ENCODE results near the gene TNK1. TPM values are rescaled to one million over a fixed set of nuclear protein-coding genes. Genes with fewer than 3 reads are reported as not detected.
A peak's percentile ranks its signal among the peaks of the same experiment; 100 is the strongest.

Gene TNK1
- total RNA-seq, 1 experiment from 2014 or later, result 16.8 TPM

GRCh38 chr17:7437369-7437863 is 56.5 kb downstream of the TNK1 start:
- Histone ChIP-seq H3K79me2 (ENCODE audit: insufficient read depth, low read length) (no peaks in the 10 kb centered on the region), H3K36me3 (ENCODE audit: control insufficient read depth in 1 of 2, insufficient read depth in 2 of 2, low read length in 2 of 2) (no peaks in the 10 kb centered on the region), H3K4me1 (ENCODE audit: control insufficient read depth in 1 of 2, insufficient read depth in 2 of 2, low read length in 2 of 2) (peaks cover 13 to 32% of the 10 kb centered on the region in 2 experiments), H3K9ac (ENCODE audit: low read length) (peak overlapping the region; percentile 77), H2AFZ (ENCODE audit: low read depth, low read length, poor library complexity, severe bottlenecking) (no peak overlapping the region), H3K9me3 (ENCODE audit: control insufficient read depth in 1 of 2, insufficient read depth in 1 of 2, low read depth in 1 of 2, low read length in 2 of 2) (no peaks in the 10 kb centered on the region; a peak in 1 of 4 replicates), H4K20me1 (ENCODE audit: insufficient read depth) (no peaks in the 10 kb centered on the region), H3K27ac (ENCODE audit: low read depth, low read length) (peak overlapping the region; percentile 95), H3K4me2 (ENCODE audit: low read length) (peak overlapping the region; percentile 99), H3K9me2 (ENCODE audit: insufficient read depth) (no peaks in the 10 kb centered on the region), H3K27me3 (ENCODE audit: insufficient read depth, low read length) (no peaks in the 10 kb centered on the region), H3K4me3 (replicated peaks in 1 of 2; ENCODE audit: low read depth in 1 of 2, low read length in 2 of 2) (peak overlapping the region; percentile 9 to 69; a peak in 1 of 4 replicates)
- no TSS peak for BruUV-seq (replicated peaks)
- DNase-seq (ENCODE audit: low read depth, low spot score) (no peak), ATAC-seq (no peak)
- no peak for TF ChIP-seq FOSL1 (IDR thresholded peaks at IDR 0.05; ENCODE audit: low read depth)
- no peak for TF ChIP-seq CBX3 (IDR thresholded peaks at IDR 0.05; ENCODE audit: low read depth)
- no peak for TF ChIP-seq ELF1 (IDR thresholded peaks at IDR 0.05; ENCODE audit: borderline replicate concordance, low read depth)
- no peak for TF ChIP-seq SIN3A (IDR thresholded peaks at IDR 0.05; ENCODE audit: low read depth)
- no peak for TF ChIP-seq YY1 (IDR thresholded peaks at IDR 0.05; ENCODE audit: extremely low read depth, insufficient replicate concordance, low read depth, low read length)
- TF ChIP-seq, protein P1, sequence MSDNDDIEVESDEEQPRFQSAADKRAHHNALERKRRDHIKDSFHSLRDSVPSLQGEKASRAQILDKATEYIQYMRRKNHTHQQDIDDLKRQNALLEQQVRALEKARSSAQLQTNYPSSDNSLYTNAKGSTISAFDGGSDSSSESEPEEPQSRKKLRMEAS (IDR thresholded peaks at IDR 0.05), result no peak
- no peak for TF ChIP-seq ZNF274 (IDR thresholded peaks at IDR 0.05; ENCODE audit: low read depth, low read length)
- no peak for TF ChIP-seq SP1 (IDR thresholded peaks at IDR 0.05; ENCODE audit: low read depth)
- no peak for TF ChIP-seq EGR1 (IDR thresholded peaks at IDR 0.05; ENCODE audit: low read depth)
- intact Hi-C loops (cut with micrococcal nuclease), result loop anchor here (1.0 to 10.0 kb wide), 6 partner anchors 43 to 249 kb away; partner anchors contain the start of genes CLDN7, PLSCR3, POLR2A and SENP3
- ChIA-PET RAD21 (ENCODE audit: low non-redundant PET in 1 of 2, low total read pairs in 2 of 2, uncharacterized antibody in 2 of 2, unreplicated experiment in 2 of 2) (interaction anchor here in 1 of 2 experiments (1.0 to 2.4 kb wide), 2 partner anchors 81 to 156 kb away, joined by 3 to 6 read pairs; partner anchors contain the start of gene SLC2A4), CTCF (interaction anchor here (1.0 to 3.4 kb wide), 12 partner anchors 7 to 123 kb away, joined by 3 to 28 read pairs (median 6); partner anchors contain the start of genes CHRNB1, PLSCR3, SENP3 and TMEM256), POLR2A (interaction anchor here (0.9 to 2.9 kb wide), 7 partner anchors 7 to 250 kb away, joined by 3 to 33 read pairs (median 6); partner anchors contain the start of genes CHRNB1, SPEM2, TMEM256 and TNK1)

Measured in HCT116 (cell line).